ENCODE measurements around the gene GALNT10. TPM values are rescaled to one million over a fixed set of nuclear protein-coding genes. Genes with fewer than 3 reads are reported as not detected.

The GALNT10 gene
- total and polyA plus RNA-seq, 2 experiments from 2014 or later: 3.2 to 12.9 TPM

DNA sequence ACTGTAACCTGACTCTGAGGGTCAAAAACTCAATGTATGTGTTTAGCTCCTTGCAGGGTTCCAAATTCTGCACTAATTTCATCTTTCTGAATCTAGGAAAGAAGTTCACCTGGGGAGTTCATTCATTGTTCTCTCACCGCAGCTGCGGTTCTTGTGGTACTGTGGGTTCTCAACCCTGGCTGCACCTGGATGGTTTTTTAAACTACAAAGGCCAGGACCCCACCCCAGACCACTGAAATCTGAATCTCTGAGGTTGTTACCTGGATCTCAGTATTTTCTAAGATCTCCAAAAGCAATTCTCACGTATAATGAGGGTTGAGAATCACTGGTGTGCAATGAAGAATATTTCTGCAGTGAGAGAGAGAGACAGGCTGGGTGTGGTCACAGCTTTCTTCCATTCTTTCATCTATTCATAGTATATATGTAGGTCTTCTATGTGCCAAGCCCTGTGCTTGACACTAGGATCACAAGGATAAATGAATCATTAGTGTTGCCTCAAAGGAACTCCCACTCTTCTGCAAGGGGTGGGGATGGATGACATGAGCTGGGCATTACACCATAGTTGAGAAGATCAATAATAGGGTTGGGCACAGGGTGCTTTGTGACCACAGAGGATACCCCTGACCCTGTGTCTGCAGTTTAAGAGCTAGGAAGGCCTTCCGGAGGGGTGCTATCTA, 109.8 kb downstream of the GALNT10 start:
- no peaks in the 10 kb centered on the region; the same call in 2 of the 3 replicates for H3K9me3 Mint-ChIP-seq
- no peak overlapping the region for H3K4me3 Mint-ChIP-seq
- Histone ChIP-seq H4K20me1 (replicated peaks; ENCODE audit: insufficient read depth) (no peaks in the 10 kb centered on the region), H3K9me2 (ENCODE audit: insufficient read depth) (no peaks in the 10 kb centered on the region), H3K27ac (ENCODE audit: low read depth) (no peak overlapping the region), H3F3A (replicated peaks; ENCODE audit: low read depth) (no peaks in the 10 kb centered on the region), H3K36me3 (ENCODE audit: insufficient read depth) (peaks cover 3% of the 10 kb centered on the region; the same call in 1 of the 2 replicates), H3K27me3 (ENCODE audit: insufficient read depth) (no peaks in the 10 kb centered on the region), H3K4me1 (ENCODE audit: insufficient read depth) (no peaks in the 10 kb centered on the region), H3K4me2 (no peak overlapping the region), H3K79me2 (replicated peaks; ENCODE audit: insufficient read depth) (no peaks in the 10 kb centered on the region), H2AFZ (no peak overlapping the region), H3K4me3 (no peak overlapping the region)
- H3K36me3 Mint-ChIP-seq (ENCODE audit: low read depth): peaks cover 3% of the 10 kb centered on the region; the same call in 1 of the 3 replicates
- TF ChIP-seq, protein P1, sequence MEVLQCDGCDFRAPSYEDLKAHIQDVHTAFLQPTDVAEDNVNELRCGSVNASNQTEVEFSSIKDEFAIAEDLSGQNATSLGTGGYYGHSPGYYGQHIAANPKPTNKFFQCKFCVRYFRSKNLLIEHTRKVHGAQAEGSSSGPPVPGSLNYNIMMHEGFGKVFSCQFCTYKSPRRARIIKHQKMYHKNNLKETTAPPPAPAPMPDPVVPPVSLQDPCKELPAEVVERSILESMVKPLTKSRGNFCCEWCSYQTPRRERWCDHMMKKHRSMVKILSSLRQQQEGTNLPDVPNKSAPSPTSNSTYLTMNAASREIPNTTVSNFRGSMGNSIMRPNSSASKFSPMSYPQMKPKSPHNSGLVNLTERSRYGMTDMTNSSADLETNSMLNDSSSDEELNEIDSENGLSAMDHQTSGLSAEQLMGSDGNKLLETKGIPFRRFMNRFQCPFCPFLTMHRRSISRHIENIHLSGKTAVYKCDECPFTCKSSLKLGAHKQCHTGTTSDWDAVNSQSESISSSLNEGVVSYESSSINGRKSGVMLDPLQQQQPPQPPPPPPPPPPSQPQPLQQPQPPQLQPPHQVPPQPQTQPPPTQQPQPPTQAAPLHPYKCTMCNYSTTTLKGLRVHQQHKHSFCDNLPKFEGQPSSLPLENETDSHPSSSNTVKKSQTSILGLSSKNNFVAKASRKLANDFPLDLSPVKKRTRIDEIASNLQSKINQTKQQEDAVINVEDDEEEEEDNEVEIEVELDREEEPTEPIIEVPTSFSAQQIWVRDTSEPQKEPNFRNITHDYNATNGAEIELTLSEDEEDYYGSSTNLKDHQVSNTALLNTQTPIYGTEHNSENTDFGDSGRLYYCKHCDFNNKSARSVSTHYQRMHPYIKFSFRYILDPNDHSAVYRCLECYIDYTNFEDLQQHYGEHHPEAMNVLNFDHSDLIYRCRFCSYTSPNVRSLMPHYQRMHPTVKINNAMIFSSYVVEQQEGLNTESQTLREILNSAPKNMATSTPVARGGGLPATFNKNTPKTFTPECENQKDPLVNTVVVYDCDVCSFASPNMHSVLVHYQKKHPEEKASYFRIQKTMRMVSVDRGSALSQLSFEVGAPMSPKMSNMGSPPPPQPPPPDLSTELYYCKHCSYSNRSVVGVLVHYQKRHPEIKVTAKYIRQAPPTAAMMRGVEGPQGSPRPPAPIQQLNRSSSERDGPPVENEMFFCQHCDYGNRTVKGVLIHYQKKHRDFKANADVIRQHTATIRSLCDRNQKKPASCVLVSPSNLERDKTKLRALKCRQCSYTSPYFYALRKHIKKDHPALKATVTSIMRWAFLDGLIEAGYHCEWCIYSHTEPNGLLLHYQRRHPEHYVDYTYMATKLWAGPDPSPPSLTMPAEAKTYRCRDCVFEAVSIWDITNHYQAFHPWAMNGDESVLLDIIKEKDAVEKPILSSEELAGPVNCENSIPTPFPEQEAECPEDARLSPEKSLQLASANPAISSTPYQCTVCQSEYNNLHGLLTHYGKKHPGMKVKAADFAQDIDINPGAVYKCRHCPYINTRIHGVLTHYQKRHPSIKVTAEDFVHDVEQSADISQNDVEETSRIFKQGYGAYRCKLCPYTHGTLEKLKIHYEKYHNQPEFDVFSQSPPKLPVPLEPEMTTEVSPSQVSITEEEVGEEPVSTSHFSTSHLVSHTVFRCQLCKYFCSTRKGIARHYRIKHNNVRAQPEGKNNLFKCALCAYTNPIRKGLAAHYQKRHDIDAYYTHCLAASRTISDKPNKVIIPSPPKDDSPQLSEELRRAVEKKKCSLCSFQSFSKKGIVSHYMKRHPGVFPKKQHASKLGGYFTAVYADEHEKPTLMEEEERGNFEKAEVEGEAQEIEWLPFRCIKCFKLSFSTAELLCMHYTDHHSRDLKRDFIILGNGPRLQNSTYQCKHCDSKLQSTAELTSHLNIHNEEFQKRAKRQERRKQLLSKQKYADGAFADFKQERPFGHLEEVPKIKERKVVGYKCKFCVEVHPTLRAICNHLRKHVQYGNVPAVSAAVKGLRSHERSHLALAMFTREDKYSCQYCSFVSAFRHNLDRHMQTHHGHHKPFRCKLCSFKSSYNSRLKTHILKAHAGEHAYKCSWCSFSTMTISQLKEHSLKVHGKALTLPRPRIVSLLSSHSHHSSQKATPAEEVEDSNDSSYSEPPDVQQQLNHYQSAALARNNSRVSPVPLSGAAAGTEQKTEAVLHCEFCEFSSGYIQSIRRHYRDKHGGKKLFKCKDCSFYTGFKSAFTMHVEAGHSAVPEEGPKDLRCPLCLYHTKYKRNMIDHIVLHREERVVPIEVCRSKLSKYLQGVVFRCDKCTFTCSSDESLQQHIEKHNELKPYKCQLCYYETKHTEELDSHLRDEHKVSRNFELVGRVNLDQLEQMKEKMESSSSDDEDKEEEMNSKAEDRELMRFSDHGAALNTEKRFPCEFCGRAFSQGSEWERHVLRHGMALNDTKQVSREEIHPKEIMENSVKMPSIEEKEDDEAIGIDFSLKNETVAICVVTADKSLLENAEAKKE (CRISPR knock-in tag; IDR thresholded peaks at IDR 0.05): no peak
- TF ChIP-seq, protein P2, sequence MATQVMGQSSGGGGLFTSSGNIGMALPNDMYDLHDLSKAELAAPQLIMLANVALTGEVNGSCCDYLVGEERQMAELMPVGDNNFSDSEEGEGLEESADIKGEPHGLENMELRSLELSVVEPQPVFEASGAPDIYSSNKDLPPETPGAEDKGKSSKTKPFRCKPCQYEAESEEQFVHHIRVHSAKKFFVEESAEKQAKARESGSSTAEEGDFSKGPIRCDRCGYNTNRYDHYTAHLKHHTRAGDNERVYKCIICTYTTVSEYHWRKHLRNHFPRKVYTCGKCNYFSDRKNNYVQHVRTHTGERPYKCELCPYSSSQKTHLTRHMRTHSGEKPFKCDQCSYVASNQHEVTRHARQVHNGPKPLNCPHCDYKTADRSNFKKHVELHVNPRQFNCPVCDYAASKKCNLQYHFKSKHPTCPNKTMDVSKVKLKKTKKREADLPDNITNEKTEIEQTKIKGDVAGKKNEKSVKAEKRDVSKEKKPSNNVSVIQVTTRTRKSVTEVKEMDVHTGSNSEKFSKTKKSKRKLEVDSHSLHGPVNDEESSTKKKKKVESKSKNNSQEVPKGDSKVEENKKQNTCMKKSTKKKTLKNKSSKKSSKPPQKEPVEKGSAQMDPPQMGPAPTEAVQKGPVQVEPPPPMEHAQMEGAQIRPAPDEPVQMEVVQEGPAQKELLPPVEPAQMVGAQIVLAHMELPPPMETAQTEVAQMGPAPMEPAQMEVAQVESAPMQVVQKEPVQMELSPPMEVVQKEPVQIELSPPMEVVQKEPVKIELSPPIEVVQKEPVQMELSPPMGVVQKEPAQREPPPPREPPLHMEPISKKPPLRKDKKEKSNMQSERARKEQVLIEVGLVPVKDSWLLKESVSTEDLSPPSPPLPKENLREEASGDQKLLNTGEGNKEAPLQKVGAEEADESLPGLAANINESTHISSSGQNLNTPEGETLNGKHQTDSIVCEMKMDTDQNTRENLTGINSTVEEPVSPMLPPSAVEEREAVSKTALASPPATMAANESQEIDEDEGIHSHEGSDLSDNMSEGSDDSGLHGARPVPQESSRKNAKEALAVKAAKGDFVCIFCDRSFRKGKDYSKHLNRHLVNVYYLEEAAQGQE (IDR thresholded peaks at IDR 0.05; ENCODE audit: unreplicated experiment): no peak
- TF ChIP-seq ZNF114 (CRISPR knock-in tag; IDR thresholded peaks at IDR 0.05) (no peak), EZH2phosphoT487 (IDR thresholded peaks at IDR 0.05; ENCODE audit: unreplicated experiment) (no peak), CREB1 (CRISPR knock-in tag; IDR thresholded peaks at IDR 0.05; ENCODE audit: low read depth) (no peak), ZNF331 (CRISPR knock-in tag; IDR thresholded peaks at IDR 0.05; ENCODE audit: low read depth) (no peak), JUNB (IDR thresholded peaks at IDR 0.05; ENCODE audit: unreplicated experiment) (no peak), EZH2 (IDR thresholded peaks at IDR 0.05; ENCODE audit: low read depth, unreplicated experiment) (no peak), POLR2AphosphoS5 (IDR thresholded peaks at IDR 0.05; ENCODE audit: low read depth) (no peak), STAT1 (IDR thresholded peaks at IDR 0.05; ENCODE audit: unreplicated experiment) (no peak), NANOG (IDR thresholded peaks at IDR 0.05; ENCODE audit: borderline replicate concordance) (no peak)
- TF ChIP-seq, protein P3, sequence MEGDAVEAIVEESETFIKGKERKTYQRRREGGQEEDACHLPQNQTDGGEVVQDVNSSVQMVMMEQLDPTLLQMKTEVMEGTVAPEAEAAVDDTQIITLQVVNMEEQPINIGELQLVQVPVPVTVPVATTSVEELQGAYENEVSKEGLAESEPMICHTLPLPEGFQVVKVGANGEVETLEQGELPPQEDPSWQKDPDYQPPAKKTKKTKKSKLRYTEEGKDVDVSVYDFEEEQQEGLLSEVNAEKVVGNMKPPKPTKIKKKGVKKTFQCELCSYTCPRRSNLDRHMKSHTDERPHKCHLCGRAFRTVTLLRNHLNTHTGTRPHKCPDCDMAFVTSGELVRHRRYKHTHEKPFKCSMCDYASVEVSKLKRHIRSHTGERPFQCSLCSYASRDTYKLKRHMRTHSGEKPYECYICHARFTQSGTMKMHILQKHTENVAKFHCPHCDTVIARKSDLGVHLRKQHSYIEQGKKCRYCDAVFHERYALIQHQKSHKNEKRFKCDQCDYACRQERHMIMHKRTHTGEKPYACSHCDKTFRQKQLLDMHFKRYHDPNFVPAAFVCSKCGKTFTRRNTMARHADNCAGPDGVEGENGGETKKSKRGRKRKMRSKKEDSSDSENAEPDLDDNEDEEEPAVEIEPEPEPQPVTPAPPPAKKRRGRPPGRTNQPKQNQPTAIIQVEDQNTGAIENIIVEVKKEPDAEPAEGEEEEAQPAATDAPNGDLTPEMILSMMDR (conservative IDR thresholded peaks at IDR 0.05; ENCODE audit: low read depth in 2 of 2): no peak
- TF ChIP-seq, protein P4, sequence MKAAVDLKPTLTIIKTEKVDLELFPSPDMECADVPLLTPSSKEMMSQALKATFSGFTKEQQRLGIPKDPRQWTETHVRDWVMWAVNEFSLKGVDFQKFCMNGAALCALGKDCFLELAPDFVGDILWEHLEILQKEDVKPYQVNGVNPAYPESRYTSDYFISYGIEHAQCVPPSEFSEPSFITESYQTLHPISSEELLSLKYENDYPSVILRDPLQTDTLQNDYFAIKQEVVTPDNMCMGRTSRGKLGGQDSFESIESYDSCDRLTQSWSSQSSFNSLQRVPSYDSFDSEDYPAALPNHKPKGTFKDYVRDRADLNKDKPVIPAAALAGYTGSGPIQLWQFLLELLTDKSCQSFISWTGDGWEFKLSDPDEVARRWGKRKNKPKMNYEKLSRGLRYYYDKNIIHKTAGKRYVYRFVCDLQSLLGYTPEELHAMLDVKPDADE (IDR thresholded peaks at IDR 0.05): no peak
- no peak for ATAC-seq
- H3K27me3 Mint-ChIP-seq (ENCODE audit: insufficient read depth, low read depth, poor library complexity): peaks cover 4% of the 10 kb centered on the region
- no peaks in the 10 kb centered on the region for H3K4me1 Mint-ChIP-seq
- no peak overlapping the region for H3K27ac Mint-ChIP-seq
- DNase-seq (ENCODE audit: low spot score): no peak

All from GM23338 (cell line).